Measurements from ENCODE around the gene DOHH. TPM values are rescaled to one million over a fixed set of nuclear protein-coding genes. Genes with fewer than 3 reads are reported as not detected.

The DOHH gene, protein sequence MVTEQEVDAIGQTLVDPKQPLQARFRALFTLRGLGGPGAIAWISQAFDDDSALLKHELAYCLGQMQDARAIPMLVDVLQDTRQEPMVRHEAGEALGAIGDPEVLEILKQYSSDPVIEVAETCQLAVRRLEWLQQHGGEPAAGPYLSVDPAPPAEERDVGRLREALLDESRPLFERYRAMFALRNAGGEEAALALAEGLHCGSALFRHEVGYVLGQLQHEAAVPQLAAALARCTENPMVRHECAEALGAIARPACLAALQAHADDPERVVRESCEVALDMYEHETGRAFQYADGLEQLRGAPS
- 10 to 100 TPM in 1 of 12 donors, 1 to 10 TPM in 10, not detected in 1; 3.8 to 15.8 (median 5.0) TPM for polyA plus RNA-seq (ENCODE audit: insufficient read length in 12 of 12)
- long read RNA-seq, donor 1, partial matches to known transcripts = 0 of 3 reads
- long read RNA-seq, donor 1, other reads (novel, unspliced or antisense) = 0 of 3 reads
- long read RNA-seq, donor 2 = 0 reads
- long read RNA-seq, donor 3, partial matches to known transcripts = 0 of 3 reads
- long read RNA-seq, donor 3, other reads (novel, unspliced or antisense) = 0 of 3 reads
- long read RNA-seq, donor 4, partial matches to known transcripts = 0 of 2 reads
- long read RNA-seq, donor 4, other reads (novel, unspliced or antisense) = 0 of 2 reads
- long read RNA-seq, donor 5, transcript DOHH-201 (5 exons, 2,031 nt) = major isoform, 7 of 7 reads
- long read RNA-seq, donor 5, partial matches to known transcripts = 0 of 7 reads
- long read RNA-seq, donor 5, other reads (novel, unspliced or antisense) = 0 of 7 reads
- long read RNA-seq, donor 6, partial matches to known transcripts = 0 of 2 reads
- long read RNA-seq, donor 6, other reads (novel, unspliced or antisense) = 0 of 2 reads
- long read RNA-seq, donor 7, partial matches to known transcripts = 0 of 1 reads
- long read RNA-seq, donor 7, other reads (novel, unspliced or antisense) = 0 of 1 reads
- long read RNA-seq, donor 8, transcript DOHH-201 (5 exons, 2,031 nt) = major isoform, 5 of 5 reads
- long read RNA-seq, donor 8, partial matches to known transcripts = 0 of 5 reads
- long read RNA-seq, donor 8, other reads (novel, unspliced or antisense) = 0 of 5 reads
- long read RNA-seq, donor 9, partial matches to known transcripts = 0 of 2 reads
- long read RNA-seq, donor 9, other reads (novel, unspliced or antisense) = 0 of 2 reads
- long read RNA-seq, donor 10, transcript DOHH-201 (5 exons, 2,031 nt) = major isoform, 7 of 7 reads
- long read RNA-seq, donor 10, partial matches to known transcripts = 0 of 7 reads
- long read RNA-seq, donor 10, other reads (novel, unspliced or antisense) = 0 of 7 reads
- long read RNA-seq, donor 11, partial matches to known transcripts = 0 of 2 reads
- long read RNA-seq, donor 11, other reads (novel, unspliced or antisense) = 0 of 2 reads

DNA sequence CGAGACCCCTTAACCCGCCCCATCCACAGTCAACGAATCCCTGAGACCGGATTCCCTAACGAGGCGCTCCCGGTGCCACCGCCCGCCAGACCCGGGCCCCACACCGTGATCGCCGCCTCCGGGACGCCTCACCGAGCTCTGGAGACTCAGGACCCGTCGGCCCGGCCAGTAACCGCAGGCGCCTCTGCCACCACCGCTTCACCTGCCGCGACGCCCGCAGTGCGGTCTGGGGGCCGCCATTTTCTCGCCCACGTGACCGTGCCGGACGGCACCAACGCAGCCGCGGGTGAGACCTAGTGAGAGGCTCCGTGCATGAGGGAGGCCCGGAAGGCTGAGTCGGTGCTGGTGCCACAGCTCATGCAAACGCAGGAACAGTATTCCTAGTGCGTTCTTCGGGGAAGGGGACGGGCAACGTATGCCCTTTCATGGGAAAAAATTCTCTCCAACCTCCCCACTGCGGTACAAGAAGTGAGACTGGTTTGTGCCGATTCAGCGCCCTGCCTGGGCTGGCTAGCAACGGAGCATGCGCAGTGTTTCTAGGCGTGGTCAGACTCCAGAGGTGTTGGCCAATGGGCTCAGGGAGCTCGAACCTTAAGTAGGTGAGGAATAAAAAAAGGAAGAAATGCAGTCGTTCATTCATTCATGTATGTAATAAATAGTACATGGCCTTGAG lies at the start of gene DOHH:
Gene DOHH (minus strand): TSS at position 246 of the 673 bp plus-strand sequence. CDS start 3,860 bp downstream, outside the sequence.
- peak; percentile 99 for DNase-seq

DNA sequence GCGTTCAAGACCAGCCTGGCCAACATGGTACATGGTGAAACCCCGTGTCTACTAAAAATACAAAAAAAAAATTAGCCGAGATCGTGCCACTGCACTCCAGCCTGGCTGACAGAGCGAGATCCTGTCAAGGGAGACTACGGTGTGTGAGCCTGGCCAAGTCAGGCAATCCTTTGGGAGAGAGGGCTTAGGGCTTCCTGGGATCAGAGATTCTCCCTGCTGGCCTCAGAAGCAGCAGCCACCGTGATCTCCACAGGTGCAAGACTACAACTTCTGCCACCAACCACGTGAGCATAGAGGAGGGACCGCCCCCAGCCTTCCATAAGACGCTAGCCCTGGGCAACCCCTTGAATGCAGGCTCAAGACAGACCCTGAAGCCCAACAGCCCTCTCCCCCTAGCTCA lies 49.3 kb upstream of the DOHH start:
- DNase-seq = no peak

DNA sequence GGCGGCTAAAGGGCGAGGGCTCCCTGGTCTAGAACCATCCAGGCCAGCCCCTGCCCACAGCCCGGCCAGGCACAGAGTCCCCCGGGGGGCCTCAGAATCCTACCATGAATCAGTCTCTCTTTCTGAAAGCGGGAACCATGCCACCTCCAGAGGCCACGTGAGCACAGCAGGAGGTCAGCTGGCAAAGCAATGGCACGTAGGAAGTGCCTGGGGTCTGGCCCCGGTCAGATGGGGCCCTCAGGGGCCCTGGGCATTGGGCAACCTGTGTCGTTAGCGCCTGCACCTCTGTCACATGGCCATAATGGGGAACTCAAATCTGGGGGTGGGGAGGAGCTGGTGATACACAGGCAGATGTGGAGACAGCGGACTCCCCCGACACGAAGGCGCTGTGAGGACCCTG lies 48.1 kb upstream of the DOHH start:
- no peak for DNase-seq

DNA sequence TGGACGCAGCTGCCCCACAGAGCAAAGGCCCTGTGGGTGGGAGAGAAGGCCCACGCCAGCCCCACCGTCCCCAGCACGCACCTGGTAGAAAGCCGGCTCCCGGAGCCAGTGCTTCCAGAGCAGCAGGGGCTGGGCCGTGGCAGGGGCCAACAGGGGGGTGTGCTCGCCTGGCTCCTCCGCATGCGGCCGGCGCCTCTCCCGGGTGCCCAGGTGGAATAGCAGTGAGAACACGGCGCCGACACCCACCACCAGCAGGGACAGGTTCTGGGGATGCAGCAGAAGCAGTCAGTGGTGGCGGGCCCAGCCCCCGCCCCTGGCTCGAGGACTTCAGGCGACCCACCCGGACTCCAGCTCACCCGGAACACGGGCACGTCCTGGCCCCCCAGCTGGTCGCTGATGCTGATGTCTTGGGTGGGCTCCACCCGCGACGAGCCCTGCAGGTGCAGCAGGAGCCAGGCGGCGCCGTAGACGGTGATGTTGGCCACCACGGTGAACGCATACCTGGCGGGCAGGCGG lies 47.4 kb upstream of the DOHH start:
- no peak for DNase-seq

DNA sequence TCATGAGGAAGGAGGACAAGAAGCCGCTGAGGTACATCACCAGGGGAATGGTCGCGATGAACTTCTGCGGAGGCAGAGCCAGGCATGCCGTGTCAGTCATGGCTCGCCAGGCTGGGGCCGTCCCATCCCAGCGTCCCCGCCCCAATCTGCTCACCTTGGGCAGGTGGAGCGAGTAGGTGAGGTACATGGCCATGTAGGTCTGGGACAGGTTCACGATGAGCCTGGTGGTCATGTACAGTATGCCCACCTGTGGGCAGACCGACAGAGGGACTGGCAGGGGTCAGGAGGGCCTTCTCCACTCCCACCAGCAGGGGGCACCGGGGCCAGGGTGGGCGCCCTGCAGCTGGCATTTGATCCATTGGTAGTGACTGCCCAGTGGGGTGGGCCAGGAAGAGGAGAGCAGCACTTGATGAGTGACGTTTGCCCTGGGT lies 46.8 kb upstream of the DOHH start:
- DNase-seq = no peak

DNA sequence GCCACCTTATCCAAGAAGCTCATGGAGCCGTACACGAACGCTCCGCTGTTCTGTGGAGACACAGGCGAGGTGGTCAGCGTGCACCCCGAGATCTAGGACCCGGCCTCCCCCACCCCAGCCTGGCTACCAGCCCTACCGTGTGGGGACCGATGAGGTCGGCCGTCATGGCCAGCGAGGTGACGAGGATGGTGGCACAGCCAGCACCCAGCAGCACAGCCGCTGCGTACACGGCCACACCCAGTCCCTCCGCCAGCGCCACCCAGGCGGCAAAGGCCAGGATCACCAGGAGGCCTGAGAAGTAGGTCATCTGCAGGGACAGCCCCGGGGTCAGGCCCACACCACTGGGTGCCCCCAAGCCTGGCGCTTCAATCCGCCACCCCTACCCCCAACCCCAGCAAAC lies 45.6 kb upstream of the DOHH start:
- DNase-seq = no peak

DNA sequence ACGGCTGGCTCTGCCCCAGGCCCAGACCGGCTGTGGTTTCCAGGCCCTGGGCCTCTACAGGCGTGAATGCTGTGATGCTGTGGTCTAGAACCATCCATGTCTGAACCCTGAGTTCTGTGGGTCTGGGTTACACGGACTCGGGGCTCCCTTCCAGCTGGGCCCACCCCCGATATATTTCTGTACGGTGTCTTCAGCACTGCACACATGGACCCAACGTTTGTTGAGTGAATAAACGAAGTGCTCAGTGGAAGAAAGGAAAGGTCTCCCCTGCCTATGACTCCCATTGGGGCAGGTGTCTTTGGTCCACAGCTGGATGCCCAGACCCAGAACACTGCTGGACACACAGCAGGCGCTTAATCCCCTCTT lies 45.2 kb upstream of the DOHH start:
- no peak for DNase-seq

DNA sequence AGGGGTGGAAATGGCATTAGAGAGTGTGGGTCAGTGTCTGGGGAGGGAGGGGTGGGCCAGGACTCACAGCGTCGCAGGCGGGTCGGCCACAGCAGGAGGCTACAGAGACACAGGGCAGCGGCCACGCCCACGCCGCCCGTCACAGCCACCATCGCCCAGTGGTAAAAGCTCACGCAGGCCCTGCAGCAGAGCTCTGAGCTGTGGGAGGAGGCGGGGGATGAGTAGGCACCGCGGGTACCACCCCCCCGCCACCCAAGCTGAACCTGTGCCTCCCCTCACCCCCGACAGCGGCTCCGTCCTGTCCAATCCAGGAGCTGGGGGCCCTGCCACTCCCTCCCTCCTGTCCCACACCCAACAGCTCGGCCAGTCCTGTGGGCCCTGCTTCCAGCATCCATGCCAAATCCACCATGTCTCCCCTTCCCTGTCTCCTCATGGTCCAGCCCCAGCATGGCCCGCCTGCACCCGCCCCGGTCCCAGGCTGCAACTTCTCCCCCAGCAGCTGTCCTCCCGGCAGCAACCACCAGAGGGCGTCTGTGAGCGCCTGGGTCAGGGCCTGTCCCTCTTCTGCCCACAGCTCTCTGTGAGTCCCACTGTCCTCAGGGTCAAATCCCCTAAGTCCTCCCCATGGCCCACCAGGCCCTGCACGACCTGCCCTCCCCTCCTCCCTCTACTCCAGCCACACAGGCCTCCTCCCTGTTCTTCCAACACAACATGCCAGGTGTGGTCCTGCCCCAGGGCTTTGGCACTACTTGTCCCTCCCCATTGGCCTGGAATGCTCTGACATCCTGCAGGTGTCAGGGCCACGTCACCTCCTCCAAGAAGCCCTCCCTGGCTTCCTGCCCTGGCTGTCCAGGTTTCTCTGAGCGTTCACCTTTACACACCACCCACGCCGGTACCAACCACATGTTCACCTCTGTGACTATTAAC lies 44.5 kb upstream of the DOHH start:
- peak; percentile 53 for DNase-seq

DNA sequence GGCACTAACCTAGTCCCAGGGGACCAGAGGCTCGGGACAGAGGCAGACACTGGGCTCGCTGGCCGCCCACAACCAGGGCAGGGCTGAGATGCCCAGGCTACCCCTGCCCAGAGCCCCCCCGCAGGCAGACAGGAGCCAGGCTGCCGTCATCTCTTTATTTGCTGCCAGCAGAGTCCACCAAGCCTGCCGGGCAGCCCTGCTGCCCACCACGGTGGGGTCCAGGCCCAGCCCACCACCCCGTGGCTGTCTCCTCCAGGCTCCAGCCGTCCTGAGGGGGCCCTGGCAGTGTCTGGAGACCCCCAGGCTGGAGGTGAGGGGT lies 43.5 kb upstream of the DOHH start:
- DNase-seq = no peak

DNA sequence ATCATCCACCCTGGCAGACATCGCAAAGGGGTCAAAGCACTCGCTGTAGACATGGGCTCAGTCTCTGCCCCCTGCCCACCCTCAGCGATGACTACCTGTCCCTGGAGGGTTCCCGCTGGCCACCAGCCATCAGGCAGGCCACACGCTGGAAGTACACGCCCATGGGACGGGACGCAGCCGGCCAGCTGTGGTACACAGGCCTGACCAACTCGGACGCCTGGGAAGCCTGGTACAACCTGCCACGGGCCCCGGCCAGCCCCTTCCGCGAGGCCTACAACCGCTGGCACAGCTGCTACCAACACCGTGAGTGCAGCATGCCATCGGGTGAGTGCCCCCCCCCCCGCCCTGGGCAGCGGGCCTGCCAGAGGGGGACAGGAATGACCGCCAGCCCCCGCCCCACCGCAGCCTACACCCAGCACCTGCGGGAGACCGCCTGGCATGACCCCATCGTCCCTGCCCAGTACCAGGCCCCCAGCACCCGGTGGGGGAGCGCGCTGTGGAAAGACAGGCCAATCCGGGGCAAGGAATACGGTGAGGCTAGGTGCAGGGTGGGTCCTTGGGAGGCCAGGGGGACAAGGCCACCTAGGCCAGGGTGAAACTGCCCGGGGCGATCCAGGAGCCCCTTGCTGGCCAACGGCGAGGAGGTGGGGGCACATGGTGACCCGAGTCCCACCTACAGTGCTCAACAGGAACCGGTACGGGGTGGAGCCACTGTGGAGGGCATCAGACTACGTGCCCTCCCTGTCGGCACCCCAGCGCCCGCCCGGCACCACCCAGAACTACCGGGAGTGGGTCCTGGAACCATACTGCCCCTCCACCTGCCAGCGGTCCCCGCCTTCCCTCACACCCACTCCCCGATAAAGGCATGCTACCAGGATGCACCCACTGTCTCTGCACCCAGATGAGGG lies 42.9 kb upstream of the DOHH start:
- DNase-seq = no peak

DNA sequence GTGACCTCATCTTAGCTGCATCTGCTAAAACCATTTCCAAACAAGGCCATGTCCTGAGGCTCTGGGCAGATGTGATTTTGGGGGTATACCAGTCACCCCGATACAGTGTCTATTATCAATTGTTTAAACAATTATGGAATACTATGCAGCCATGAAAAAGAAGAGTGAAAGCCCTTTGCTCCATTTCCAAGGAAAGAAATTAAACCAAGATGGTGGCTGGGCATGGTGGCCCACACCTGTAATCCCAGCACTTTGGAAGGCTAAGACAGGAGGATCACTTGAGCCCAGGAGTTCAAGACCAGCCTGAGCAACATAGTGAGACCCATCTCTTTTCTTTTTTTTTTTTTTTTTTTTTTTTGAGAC lies 39.3 kb upstream of the DOHH start:
- no peak for DNase-seq

DNA sequence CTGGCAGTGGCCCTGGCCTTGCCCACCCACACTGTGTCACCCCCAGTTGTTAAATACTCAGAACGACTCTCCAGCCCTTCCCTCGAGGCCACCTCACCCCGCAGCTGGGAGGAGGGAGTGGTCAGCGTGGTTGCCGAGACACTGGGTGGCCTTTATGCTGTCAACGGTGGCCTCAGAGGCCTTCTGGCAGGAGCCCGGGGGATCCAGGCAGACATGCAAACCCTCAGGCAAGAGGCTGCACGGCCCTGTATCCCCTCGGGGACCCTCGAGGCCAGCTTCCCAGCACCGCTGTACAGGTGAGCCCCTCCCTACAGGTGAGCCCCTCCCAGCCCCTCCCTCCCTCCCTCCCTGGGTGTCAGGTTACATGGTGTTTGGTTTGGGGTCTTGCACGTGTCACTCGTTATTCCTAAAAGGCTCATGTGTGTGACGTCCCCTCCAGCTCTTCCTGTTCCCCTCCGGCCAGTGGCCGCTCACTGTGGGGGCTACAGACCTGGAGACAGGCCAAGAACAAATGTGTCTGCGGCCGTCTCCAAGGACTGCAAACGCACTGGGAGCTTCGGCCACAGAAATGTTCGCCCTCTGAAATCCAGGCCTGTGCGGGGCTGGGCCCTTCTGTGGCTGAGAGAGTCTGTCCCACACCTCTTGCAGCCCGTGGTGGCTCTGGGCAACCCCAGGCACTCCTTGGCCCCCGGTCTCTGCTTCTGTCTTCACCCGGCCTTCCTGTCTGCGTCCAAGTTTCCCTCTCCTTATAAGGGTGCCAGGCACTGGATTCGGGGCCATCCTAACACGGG lies 38.7 kb upstream of the DOHH start, which contains the start of gene TEKTIP1:
Gene TEKTIP1 (plus strand): TSS at position 210 of the 791 bp plus-strand sequence. CDS start 4 bp downstream, at position 214.
- no peak for DNase-seq

DNA sequence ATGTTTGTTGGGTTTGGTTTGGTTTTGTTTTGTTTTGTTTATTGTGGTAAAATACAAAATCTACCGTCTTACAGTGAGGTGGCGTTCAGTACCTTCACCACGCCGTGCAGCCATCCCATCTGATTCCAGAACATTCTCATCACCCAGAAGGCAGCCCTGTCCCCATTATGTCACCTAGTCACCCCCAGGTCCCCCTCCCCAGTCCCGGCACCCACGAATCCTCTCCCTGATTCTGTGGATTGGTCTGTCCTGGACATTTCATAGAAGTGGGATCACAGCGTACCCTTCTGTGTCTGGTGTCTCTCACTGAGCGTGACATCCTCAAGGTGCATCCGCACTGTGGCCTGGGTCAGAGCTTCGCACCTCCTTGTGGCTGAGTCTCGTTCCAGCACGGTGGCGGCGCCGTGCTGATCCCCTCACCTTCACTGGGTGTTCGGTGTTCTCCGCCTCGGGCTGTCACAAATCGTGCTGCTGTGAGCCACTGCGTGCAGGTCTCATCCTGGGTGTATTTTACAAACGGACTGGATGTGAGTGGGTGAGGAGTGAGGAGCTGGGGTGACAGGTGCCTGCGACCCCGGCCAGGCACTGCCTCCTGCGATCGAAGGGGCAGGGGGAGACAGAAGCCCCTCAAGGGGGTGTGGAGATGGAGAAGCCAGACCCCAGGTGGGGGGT lies 37.9 kb upstream of the DOHH start:
- no peak for DNase-seq

DNA sequence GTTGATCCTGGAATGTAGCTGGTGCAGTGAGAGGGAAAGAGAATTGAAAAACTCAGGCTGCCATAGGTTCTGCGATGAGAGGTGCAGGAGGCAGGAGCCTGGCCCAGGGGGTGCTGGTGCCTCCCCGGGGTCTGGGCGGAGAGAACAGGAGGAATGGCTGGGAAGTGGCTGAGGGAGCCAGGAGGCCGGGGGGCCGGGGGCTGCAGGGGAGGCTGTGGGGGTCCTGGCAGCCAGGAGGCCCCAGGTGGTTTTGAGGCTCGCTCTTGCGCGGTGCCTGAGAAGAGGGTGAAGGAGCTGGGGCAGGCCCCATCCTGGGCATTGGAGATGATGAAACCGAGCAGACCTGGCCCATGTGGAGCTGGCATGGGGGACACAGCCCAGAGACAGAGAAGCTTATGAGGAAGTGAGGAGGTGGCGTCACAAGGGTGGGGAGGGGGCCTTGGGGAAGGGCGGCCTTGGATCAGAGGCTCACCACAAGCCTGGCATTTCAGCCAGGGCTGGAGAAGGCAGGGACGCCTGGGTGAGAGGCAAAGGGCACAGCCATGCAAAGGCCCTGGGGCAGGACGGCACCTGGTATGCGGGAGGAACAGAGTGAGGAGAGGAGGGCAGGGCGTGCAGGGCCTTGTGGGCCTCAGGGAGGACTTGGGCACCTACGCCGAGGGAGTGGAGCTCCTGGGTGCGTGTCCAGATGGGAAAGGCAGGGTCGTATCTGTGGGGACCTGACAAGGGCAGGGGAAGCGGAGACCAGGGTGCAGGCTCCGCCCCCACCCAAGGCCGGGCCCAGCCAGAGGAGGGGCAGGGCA lies 37.2 kb upstream of the DOHH start:
- no peak for DNase-seq

DNA sequence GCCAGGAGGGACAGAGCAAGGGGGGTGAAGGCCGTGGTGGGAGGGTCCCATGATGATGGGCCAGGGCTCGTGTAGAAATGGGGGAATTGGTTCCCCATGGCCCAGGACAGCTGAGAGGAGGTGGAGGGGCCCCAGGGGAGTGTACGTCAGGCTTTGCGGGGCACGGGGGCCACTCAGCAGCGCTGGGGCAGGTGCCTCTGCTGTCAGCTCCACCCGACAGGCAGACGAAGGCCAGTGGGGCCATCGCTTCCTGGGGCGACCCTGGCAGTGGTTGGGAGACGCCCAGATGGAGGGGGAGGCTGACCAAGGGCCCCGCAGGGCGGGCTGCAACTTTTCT lies 36.6 kb upstream of the DOHH start:
- DNase-seq = no peak

DNA sequence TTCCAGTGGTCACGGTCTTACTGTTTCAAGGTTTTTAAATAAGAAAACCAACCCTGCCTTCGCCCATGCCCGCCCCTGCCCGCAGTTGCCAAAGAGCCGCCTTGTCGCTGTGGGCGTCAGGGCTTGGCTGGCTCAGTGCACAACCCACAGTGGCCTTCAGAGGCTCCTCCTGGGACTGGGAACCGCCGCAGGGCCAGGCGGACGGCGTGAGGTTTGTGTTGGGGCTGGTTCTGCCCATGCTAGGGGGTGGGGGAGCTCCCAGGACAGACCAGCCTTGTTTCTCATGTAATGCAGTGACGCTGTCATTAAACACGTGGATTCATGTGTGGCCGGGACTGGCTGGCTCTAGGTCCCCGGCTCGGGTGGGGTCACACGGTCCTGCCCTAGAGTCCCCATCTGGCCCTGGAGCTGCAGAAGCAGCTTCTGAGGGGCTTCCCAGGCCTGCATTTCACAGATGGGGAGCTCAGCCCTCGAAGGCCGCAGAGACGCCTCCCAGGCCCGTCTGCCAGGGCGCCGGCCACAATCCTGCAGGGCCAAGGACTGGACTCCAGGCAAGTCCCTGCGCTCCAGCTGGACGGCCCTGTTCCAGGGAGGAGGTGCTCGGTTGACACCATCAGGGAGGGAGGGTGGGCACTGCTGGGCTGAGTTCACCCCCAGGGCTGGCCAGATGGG lies 36.1 kb upstream of the DOHH start:
- DNase-seq = no peak
